G401 (cell line): ENCODE results near the gene PER2. TPM values are rescaled to one million over a fixed set of nuclear protein-coding genes. Genes with fewer than 3 reads are reported as not detected.
"Not testable (repeated sequence)": the region's sequence is repeated elsewhere in the genome, so short reads cannot be mapped to it uniquely, and the experiment has no call there.

Experiments used
- DNase-seq: peaks from one replicate; pipeline ENCODE4 v3.0.0-alpha.2; 2015; ENCODE audit warnings: low spot score
- in situ Hi-C: cut with HindIII; loops from 2 replicates; pipeline ENCODE4 v1.10.0; 2016; ENCODE audit warnings: low sequenced_read_pairs, mixed read lengths
- total RNA-seq: library from RNA; depleted of rRNA; stranded (reverse); fragments of >200 nt; shearing (Covaris generic); gene quantifications from 2 replicates; pipeline ENCODE4 v1.2.3, GENCODE V29; 2014

PER2 gene
- total RNA-seq, 1 experiment from 2014 or later, result 4.3 TPM

- DNase-seq, result no peak
- in situ Hi-C loops, result no loop called here
These were observed 26.2 kb upstream of the PER2 start for GRCh38 chr2:238314576-238314975.

GRCh38 chr2:238313991-238314350 lies 25.6 kb upstream of the PER2 start:
- in situ Hi-C loops, result no loop called here
- DNase-seq, result no peak

- in situ Hi-C loops, result no loop called here
These were observed 25.0 kb upstream of the PER2 start for GRCh38 chr2:238313289-238313990.

GRCh38 chr2:238310721-238311120 lies 22.3 kb upstream of the PER2 start:
- DNase-seq, in situ Hi-C loops: not testable (repeated sequence)

More at GRCh38 chr2:238313289-238313990, 25.0 kb upstream of the PER2 start:
- no peak for DNase-seq

- DNase-seq, result no peak
These were observed 19.8 kb upstream of the PER2 start for GRCh38 chr2:238308177-238308576.

GRCh38 chr2:238306672-238306998 lies 18.2 kb upstream of the PER2 start:
- in situ Hi-C loops, result no loop called here
- no peak for DNase-seq

More at GRCh38 chr2:238308177-238308576, 19.8 kb upstream of the PER2 start:
- in situ Hi-C loops, result no loop called here

- no peak for DNase-seq
- in situ Hi-C loops, result no loop called here
These were observed 17.7 kb upstream of the PER2 start for GRCh38 chr2:238305965-238306671.

- in situ Hi-C loops, result no loop called here
- no peak for DNase-seq
These were observed 16.9 kb upstream of the PER2 start for GRCh38 chr2:238305092-238305862.

- in situ Hi-C loops, result no loop called here
- DNase-seq, result no peak
These were observed 15.7 kb upstream of the PER2 start for GRCh38 chr2:238304116-238304515.

- DNase-seq, result no peak
- in situ Hi-C loops, result no loop called here
These were observed 14.3 kb upstream of the PER2 start for GRCh38 chr2:238302751-238303150.

- in situ Hi-C loops, result no loop called here
These were observed 13.7 kb upstream of the PER2 start for GRCh38 chr2:238302087-238302486.

GRCh38 chr2:238299803-238300202 lies 11.4 kb upstream of the PER2 start:
- peak; percentile 59 for DNase-seq
- in situ Hi-C loops, result no loop called here

More at GRCh38 chr2:238302087-238302486, 13.7 kb upstream of the PER2 start:
- DNase-seq, result no peak

GRCh38 chr2:238296638-238297457 lies 8.4 kb upstream of the PER2 start:
- DNase-seq, result no peak
- in situ Hi-C loops, result no loop called here

GRCh38 chr2:238295144-238296112 lies 7.0 kb upstream of the PER2 start:
- in situ Hi-C loops, result no loop called here

GRCh38 chr2:238294393-238295143 lies 6.2 kb upstream of the PER2 start:
- in situ Hi-C loops, result no loop called here
- DNase-seq, result no peak

More at GRCh38 chr2:238295144-238296112, 7.0 kb upstream of the PER2 start:
- no peak for DNase-seq

GRCh38 chr2:238294046-238294392 lies 5.6 kb upstream of the PER2 start:
- DNase-seq, result no peak
- in situ Hi-C loops, result no loop called here

GRCh38 chr2:238291550-238292281 lies 3.3 kb upstream of the PER2 start:
- in situ Hi-C loops, result no loop called here
- no peak for DNase-seq
